H1 (cell line): ENCODE data around the gene ZNF440. TPM values are rescaled to one million over a fixed set of nuclear protein-coding genes. Genes with fewer than 3 reads are reported as not detected.
A peak's percentile ranks its signal among the peaks of the same experiment; 100 is the strongest.

ENCODE experiments used
- CTCF ChIA-PET: fragments of 300-600 bp; sonication (Branson Sonifier 250); formaldehyde crosslinking; loops from one replicate; lab custom pipeline; 2021; ENCODE audit not compliant: partially characterized antibody; lab: Charles Lee
- POLR2A ChIA-PET: fragments of 300-600 bp; sonication (Branson Sonifier 250); formaldehyde crosslinking; loops from one replicate; lab custom pipeline; 2021; ENCODE audit warnings: inconsistent platforms; ENCODE audit not compliant: partially characterized antibody; lab: Charles Lee
- DNase-seq, 2 experiments: peaks; one replicate each; pipeline versions ENCODE4 v3.0.0 to v3.0.0-alpha.2; 2010 to 2022; ENCODE audit warnings: low spot score in 2 of 2, low read depth in 1 of 2, mixed read lengths in 1 of 2
- FAIRE-seq: peaks from 2 replicates; lab custom pipeline; 2011; peaks lifted over from hg19 to GRCh38; lab: Jason Lieb, UNC
- H2AFZ ChIP-seq: 2 replicates; pipeline ENCODE4 v1.8.1; 2012; ENCODE audit warnings: low read length, inconsistent platforms
- H2AK5ac ChIP-seq: 2 replicates; pipeline ENCODE4 v1.6.1; 2013; ENCODE audit warnings: low read depth, low read length
- H2BK120ac ChIP-seq: replicated peaks from 2 replicates; pipeline ENCODE3; 2013; ENCODE audit warnings: low read depth, low read length, inconsistent platforms
- H2BK12ac ChIP-seq: 2 replicates; pipeline ENCODE4 v1.6.1; 2013; ENCODE audit warnings: low read depth, low read length
- H2BK15ac ChIP-seq: 2 replicates; pipeline ENCODE4 v1.6.1; 2013; ENCODE audit warnings: low read length
- H2BK20ac ChIP-seq: 2 replicates; pipeline ENCODE4 v1.6.1; 2013; ENCODE audit warnings: low read length
- H2BK5ac ChIP-seq: 2 replicates; pipeline ENCODE4 v1.6.1; 2013; ENCODE audit warnings: low read depth, low read length
- H3K14ac ChIP-seq: 2 replicates; pipeline ENCODE4 v1.6.1; 2013; ENCODE audit warnings: inconsistent platforms; ENCODE audit not compliant: insufficient read length
- H3K18ac ChIP-seq: 2 replicates; pipeline ENCODE4 v1.6.1; 2013; ENCODE audit warnings: low read length; ENCODE audit errors: extremely low read depth
- H3K23ac ChIP-seq: 2 replicates; pipeline ENCODE4 v1.6.1; 2013; ENCODE audit warnings: inconsistent platforms; ENCODE audit not compliant: insufficient read length
- H3K23me2 ChIP-seq: 2 replicates; pipeline ENCODE4 v1.6.1; 2013; ENCODE audit warnings: low read depth, low read length
- H3K27ac ChIP-seq: 2 replicates; pipeline ENCODE4 v1.6.1; 2011; ENCODE audit warnings: low read depth, low read length, inconsistent platforms
- H3K27me3 ChIP-seq, 4 experiments: replicated peaks in 1 of 4; 1 replicate in 1 of 4; 2 replicates in 3 of 4; pipeline versions ENCODE4 v1.6.1 to v1.8.1; 2011 to 2013; ENCODE audit warnings: low read length in 3 of 4, mild to moderate bottlenecking in 3 of 4, inconsistent platforms in 2 of 4, mixed read lengths in 2 of 4, moderate library complexity in 1 of 4; ENCODE audit not compliant: control insufficient read depth in 3 of 4, insufficient read depth in 3 of 4; ENCODE audit errors: extremely low read depth in 1 of 4
- H3K36me3 ChIP-seq, 4 experiments: 2 replicates each; pipeline versions ENCODE4 v1.6.1 to v1.8.1; 2011 to 2013; ENCODE audit warnings: mild to moderate bottlenecking in 4 of 4, low read length in 3 of 4, moderate library complexity in 2 of 4, control low read depth in 1 of 4, inconsistent platforms in 1 of 4; ENCODE audit not compliant: insufficient read depth in 4 of 4, control insufficient read depth in 2 of 4
- H3K4ac ChIP-seq: replicated peaks from 2 replicates; pipeline ENCODE3; 2013; ENCODE audit warnings: low read length, low read depth, mixed read lengths, inconsistent platforms; ENCODE audit not compliant: insufficient read length
- H3K4me1 ChIP-seq, 4 experiments: replicated peaks in 1 of 4; 1 replicate in 1 of 4; 2 replicates in 3 of 4; pipeline versions ENCODE4 v1.6.1 to v1.8.1; 2011 to 2013; ENCODE audit warnings: low read length in 3 of 4, inconsistent platforms in 2 of 4, mixed read lengths in 1 of 4; ENCODE audit not compliant: insufficient read depth in 4 of 4, control insufficient read depth in 3 of 4
- H3K4me2 ChIP-seq, 2 experiments: 2 replicates each; pipeline versions ENCODE4 v1.6.1 to v1.8.1; 2011 to 2013; ENCODE audit warnings: low read depth in 2 of 2, low read length in 2 of 2, control low read depth in 1 of 2, inconsistent platforms in 1 of 2, mild to moderate bottlenecking in 1 of 2; ENCODE audit not compliant: insufficient read depth in 1 of 2
- H3K4me3 ChIP-seq, 4 experiments: fragments of 200-600, 300-600 bp in 1 of 4; sonication (generic), shearing (Covaris generic), sonication (Bioruptor Twin) in 1 of 4; 2 replicates each; pipeline versions ENCODE4 v1.5.1 to v1.8.1; 2011 to 2016; ENCODE audit warnings: low read length in 4 of 4, low read depth in 3 of 4, control low read depth in 2 of 4, inconsistent platforms in 2 of 4, mild to moderate bottlenecking in 2 of 4, mixed read lengths in 1 of 4, moderate library complexity in 1 of 4; ENCODE audit not compliant: insufficient read depth in 2 of 4; ENCODE audit errors: extremely low read depth in 1 of 4
- H3K56ac ChIP-seq: replicated peaks from 2 replicates; pipeline ENCODE3; 2013; ENCODE audit warnings: low read depth, mild to moderate bottlenecking, mixed read lengths, low read length, inconsistent platforms; ENCODE audit not compliant: insufficient read length
- H3K79me1 ChIP-seq: 2 replicates; pipeline ENCODE4 v1.6.1; 2013; ENCODE audit warnings: low read depth, low read length, control low read depth
- H3K79me2 ChIP-seq, 2 experiments: 2 replicates each; pipeline versions ENCODE4 v1.6.1 to v1.8.1; 2012 to 2013; ENCODE audit warnings: low read length in 2 of 2, mild to moderate bottlenecking in 2 of 2, inconsistent platforms in 1 of 2; ENCODE audit not compliant: insufficient read depth in 2 of 2, control insufficient read depth in 1 of 2
- H3K9ac ChIP-seq, 4 experiments: replicated peaks in 1 of 4; 1 replicate in 1 of 4; 2 replicates in 3 of 4; pipeline versions ENCODE4 v1.6.1 to v1.8.1; 2011 to 2013; ENCODE audit warnings: low read depth in 3 of 4, low read length in 3 of 4, control low read depth in 2 of 4, mild to moderate bottlenecking in 2 of 4, moderate library complexity in 2 of 4, inconsistent platforms in 1 of 4; ENCODE audit errors: extremely low read depth in 1 of 4
- H3K9me3 ChIP-seq, 2 experiments: 2 replicates each; pipeline versions ENCODE4 v1.6.1 to v1.8.1; 2012 to 2013; ENCODE audit warnings: mild to moderate bottlenecking in 2 of 2, moderate library complexity in 2 of 2, control low read depth in 1 of 2, inconsistent platforms in 1 of 2, low read depth in 1 of 2, low read length in 1 of 2, mixed read lengths in 1 of 2; ENCODE audit not compliant: insufficient read depth in 2 of 2
- H4K20me1 ChIP-seq, 2 experiments: replicated peaks in 1 of 2; 2 replicates each; pipeline versions ENCODE3 to v1.8.1; 2011 to 2013; ENCODE audit warnings: inconsistent platforms in 2 of 2, low read length in 2 of 2, mild to moderate bottlenecking in 1 of 2; ENCODE audit not compliant: insufficient read depth in 2 of 2, control insufficient read depth in 1 of 2
- H4K5ac ChIP-seq: 2 replicates; pipeline ENCODE4 v1.6.1; 2013; ENCODE audit warnings: low read length, low read depth, mixed read lengths, inconsistent platforms; ENCODE audit not compliant: insufficient read length
- H4K8ac ChIP-seq: 2 replicates; pipeline ENCODE4 v1.8.0; 2013; ENCODE audit warnings: mild to moderate bottlenecking, moderate library complexity, low read length, inconsistent platforms; ENCODE audit not compliant: insufficient read depth; ENCODE audit errors: extremely low read depth
- H4K91ac ChIP-seq: replicated peaks from 2 replicates; pipeline ENCODE3; 2013; ENCODE audit warnings: low read length, mixed read lengths, inconsistent platforms; ENCODE audit not compliant: insufficient read length
- CBX8 ChIP-seq: fragments of 300-800, 300-1000 bp; sonication (generic); IDR thresholded peaks from 2 replicates; pipeline ENCODE4 v1.7.1; 2016; ENCODE audit warnings: low read depth, low read length, borderline replicate concordance
- CHD1 ChIP-seq: IDR thresholded peaks from 2 replicates; pipeline ENCODE4 v1.6.1; 2012; ENCODE audit warnings: low read depth, low read length, improper control_type of control experiment
- CREB1 ChIP-seq: IDR thresholded peaks from 2 replicates; pipeline ENCODE4 v1.6.1; 2012; ENCODE audit warnings: inconsistent platforms
- CTBP2 ChIP-seq: IDR thresholded peaks from 2 replicates; pipeline ENCODE4 v1.7.0; 2011; ENCODE audit warnings: borderline replicate concordance, mild to moderate bottlenecking, moderate library complexity, mixed read lengths, low read length; ENCODE audit not compliant: insufficient read depth, insufficient read length
- CTCF ChIP-seq, 3 experiments: IDR thresholded peaks; 1 replicate in 2 of 3; 2 replicates in 1 of 3; pipeline versions ENCODE4 v1.5.1 to v1.6.1; 2011; ENCODE audit warnings: low read length in 3 of 3, mild to moderate bottlenecking in 3 of 3, inconsistent platforms in 2 of 3, low read depth in 1 of 3, moderate library complexity in 1 of 3; ENCODE audit not compliant: insufficient read depth in 1 of 3; ENCODE audit errors: control extremely low read depth in 1 of 3
- JUN ChIP-seq: IDR thresholded peaks from 2 replicates; pipeline ENCODE4 v1.6.1; 2011; ENCODE audit warnings: low read depth, mild to moderate bottlenecking, improper control_type of control experiment, low read length
- POU5F1 ChIP-seq: IDR thresholded peaks from 2 replicates; pipeline ENCODE4 v1.6.1; 2011; ENCODE audit warnings: low read depth, mild to moderate bottlenecking, low read length, moderate library complexity
- RBBP5 ChIP-seq: IDR thresholded peaks from 2 replicates; pipeline ENCODE4 v1.7.1; 2012; ENCODE audit warnings: low read depth, mild to moderate bottlenecking, inconsistent platforms, low read length, moderate library complexity, borderline replicate concordance
- RFX5 ChIP-seq: IDR thresholded peaks from 2 replicates; pipeline ENCODE4 v1.6.1; 2011; ENCODE audit warnings: low read depth, low read length, improper control_type of control experiment, borderline replicate concordance
- SIN3A ChIP-seq, 2 experiments: IDR thresholded peaks in 1 of 2; conservative IDR thresholded peaks in 1 of 2; 2 replicates each; pipeline ENCODE4 v1.6.1; 2011 to 2012; ENCODE audit warnings: low read length in 2 of 2, improper control_type of control experiment in 1 of 2, low read depth in 1 of 2, mild to moderate bottlenecking in 1 of 2
- SRF ChIP-seq: IDR thresholded peaks from 2 replicates; pipeline ENCODE4 v1.6.1; 2011; ENCODE audit warnings: mild to moderate bottlenecking, low read depth, low read length, moderate library complexity
- WGBS, 2 experiments: shearing (Covaris generic) in 1 of 2; methylation state at CpG; one replicate each; pipeline versions ENCODE4 v1.1.6 to v1.1.7; 2013 to 2015; ENCODE audit warnings: low lambda C conversion rate in 2 of 2, mixed read lengths in 2 of 2, inconsistent platforms in 1 of 2, low coverage in 1 of 2, missing lambda C conversion rate in 1 of 2; ENCODE audit not compliant: insufficient replicate concordance in 2 of 2, insufficient coverage in 1 of 2, insufficient read length in 1 of 2; ENCODE audit errors: extremely low coverage in 1 of 2, missing lambda C conversion rate in 1 of 2; 5-methylcytosine and 5-hydroxymethylcytosine counted together
- polyA plus RNA-seq, 7 experiments: library from polyadenylated mRNA; depleted of rRNA in 3 of 7; stranded (reverse) in 5 of 7; unstranded in 2 of 7; fragments of >200 nt in 5 of 7; fragments of 200-250 nt in 2 of 7; gene quantifications; 1 replicate in 5 of 7; 2 replicates in 1 of 7; 4 replicates in 1 of 7; pipeline versions ENCODE4 v1.2.1 to v1.2.3, GENCODE V29; 2011 to 2013; ENCODE audit warnings: missing spikeins in 2 of 7, mixed read lengths in 2 of 7
- total RNA-seq: library from RNA; stranded (reverse); fragmentation: NEBNext Ultra II Directional; extraction: Animal tissue kit (Norgen Biotek cat#: 25700); gene quantifications from 2 replicates; pipeline ENCODE4 v1.2.1, GENCODE V29; 2021

ZNF440 gene
- total and polyA plus RNA-seq, 2 of the 8 experiments (the other 6 are each of a cell fraction or from before 2014, with no cell fraction given) = 0.77 to 6.5 TPM

GRCh38 chr19:11880598-11880997 is 66.5 kb downstream of the ZNF440 start:
- no peaks in the 10 kb centered on the region for H3K79me1 ChIP-seq
- no peak overlapping the region for H2AK5ac ChIP-seq
- POLR2A ChIA-PET = interaction anchor here (0.6 to 11.6 kb wide), 8 partner anchors 44 to 1223 kb away, joined by 3 to 65 read pairs (median 5); partner anchors contain the start of genes ZNF20, ZNF700, ZNF763 and ZNF878

More at GRCh38 chr19:11880598-11880997, 66.5 kb downstream of the ZNF440 start:
- Histone ChIP-seq H3K27me3 (no peaks in the 10 kb centered on the region; a peak in 2 of 7 replicates), H2BK120ac (no peak overlapping the region), H4K20me1 (no peaks in the 10 kb centered on the region), H4K91ac (no peak overlapping the region), H3K4me3 (no peak overlapping the region), H3K27ac (no peak overlapping the region), H3K14ac (no peak overlapping the region), H3K23ac (no peak overlapping the region), H3K4me2 (peak overlapping the region; percentile 3 to 23; a peak in 1 of 4 replicates), H4K8ac (no peak overlapping the region), H2AFZ (no peak overlapping the region), H4K5ac (no peak overlapping the region), H3K23me2 (0 out of 2 replicates have a peak, but pooled peaks cover 1% of the 10 kb centered on the region), H3K36me3 (no peaks in the 10 kb centered on the region), H2BK20ac (no peak overlapping the region), H2BK5ac (no peak overlapping the region), H3K56ac (no peak overlapping the region), H3K4ac (no peak overlapping the region), H3K4me1 (no peaks in the 10 kb centered on the region), H3K79me2 (no peaks in the 10 kb centered on the region), H3K9me3 (peaks cover 0 to 3% of the 10 kb centered on the region in 2 experiments; a peak in 2 of 4 replicates), H2BK12ac (no peak overlapping the region), H3K9ac (no peak overlapping the region), H3K18ac (no peak overlapping the region), H2BK15ac (no peak overlapping the region)
- TF ChIP-seq CREB1 (no peak), SIN3A (conservative IDR thresholded peaks at IDR 0.05 in 1 of 2, IDR thresholded peaks at IDR 0.05 in 1 of 2; ENCODE audit: low read depth in 1 of 2, low read length in 2 of 2) (no peak), RFX5 (no peak), JUN (no peak), SRF (no peak), RBBP5 (no peak), POU5F1 (no peak), CBX8 (no peak), CHD1 (no peak), CTBP2 (no peak), CTCF (IDR thresholded peaks at IDR 0.05; ENCODE audit: control extremely low read depth in 1 of 3, insufficient read depth in 1 of 3, low read depth in 1 of 3, low read length in 3 of 3) (no peak)
- FAIRE-seq = no peak
- CTCF ChIA-PET = interaction anchor here (0.7 to 12.8 kb wide), 30 partner anchors 9 to 306 kb away, joined by 3 to 169 read pairs (median 5); partner anchors contain the start of genes ZNF20, ZNF440, ZNF491 and ZNF700
- 86% methylated on average over 12 of the region's 12 CpGs; no CpG with 5 or more reads in 1 of the 2 experiments for WGBS, 2 experiments
- no peak for DNase-seq
